ENCODE results near the gene CLUH.

Gene CLUH, protein sequence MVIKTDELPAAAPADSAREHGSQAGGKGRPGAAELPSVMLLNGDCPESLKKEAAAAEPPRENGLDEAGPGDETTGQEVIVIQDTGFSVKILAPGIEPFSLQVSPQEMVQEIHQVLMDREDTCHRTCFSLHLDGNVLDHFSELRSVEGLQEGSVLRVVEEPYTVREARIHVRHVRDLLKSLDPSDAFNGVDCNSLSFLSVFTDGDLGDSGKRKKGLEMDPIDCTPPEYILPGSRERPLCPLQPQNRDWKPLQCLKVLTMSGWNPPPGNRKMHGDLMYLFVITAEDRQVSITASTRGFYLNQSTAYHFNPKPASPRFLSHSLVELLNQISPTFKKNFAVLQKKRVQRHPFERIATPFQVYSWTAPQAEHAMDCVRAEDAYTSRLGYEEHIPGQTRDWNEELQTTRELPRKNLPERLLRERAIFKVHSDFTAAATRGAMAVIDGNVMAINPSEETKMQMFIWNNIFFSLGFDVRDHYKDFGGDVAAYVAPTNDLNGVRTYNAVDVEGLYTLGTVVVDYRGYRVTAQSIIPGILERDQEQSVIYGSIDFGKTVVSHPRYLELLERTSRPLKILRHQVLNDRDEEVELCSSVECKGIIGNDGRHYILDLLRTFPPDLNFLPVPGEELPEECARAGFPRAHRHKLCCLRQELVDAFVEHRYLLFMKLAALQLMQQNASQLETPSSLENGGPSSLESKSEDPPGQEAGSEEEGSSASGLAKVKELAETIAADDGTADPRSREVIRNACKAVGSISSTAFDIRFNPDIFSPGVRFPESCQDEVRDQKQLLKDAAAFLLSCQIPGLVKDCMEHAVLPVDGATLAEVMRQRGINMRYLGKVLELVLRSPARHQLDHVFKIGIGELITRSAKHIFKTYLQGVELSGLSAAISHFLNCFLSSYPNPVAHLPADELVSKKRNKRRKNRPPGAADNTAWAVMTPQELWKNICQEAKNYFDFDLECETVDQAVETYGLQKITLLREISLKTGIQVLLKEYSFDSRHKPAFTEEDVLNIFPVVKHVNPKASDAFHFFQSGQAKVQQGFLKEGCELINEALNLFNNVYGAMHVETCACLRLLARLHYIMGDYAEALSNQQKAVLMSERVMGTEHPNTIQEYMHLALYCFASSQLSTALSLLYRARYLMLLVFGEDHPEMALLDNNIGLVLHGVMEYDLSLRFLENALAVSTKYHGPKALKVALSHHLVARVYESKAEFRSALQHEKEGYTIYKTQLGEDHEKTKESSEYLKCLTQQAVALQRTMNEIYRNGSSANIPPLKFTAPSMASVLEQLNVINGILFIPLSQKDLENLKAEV (N-terminal part only)

DNA sequence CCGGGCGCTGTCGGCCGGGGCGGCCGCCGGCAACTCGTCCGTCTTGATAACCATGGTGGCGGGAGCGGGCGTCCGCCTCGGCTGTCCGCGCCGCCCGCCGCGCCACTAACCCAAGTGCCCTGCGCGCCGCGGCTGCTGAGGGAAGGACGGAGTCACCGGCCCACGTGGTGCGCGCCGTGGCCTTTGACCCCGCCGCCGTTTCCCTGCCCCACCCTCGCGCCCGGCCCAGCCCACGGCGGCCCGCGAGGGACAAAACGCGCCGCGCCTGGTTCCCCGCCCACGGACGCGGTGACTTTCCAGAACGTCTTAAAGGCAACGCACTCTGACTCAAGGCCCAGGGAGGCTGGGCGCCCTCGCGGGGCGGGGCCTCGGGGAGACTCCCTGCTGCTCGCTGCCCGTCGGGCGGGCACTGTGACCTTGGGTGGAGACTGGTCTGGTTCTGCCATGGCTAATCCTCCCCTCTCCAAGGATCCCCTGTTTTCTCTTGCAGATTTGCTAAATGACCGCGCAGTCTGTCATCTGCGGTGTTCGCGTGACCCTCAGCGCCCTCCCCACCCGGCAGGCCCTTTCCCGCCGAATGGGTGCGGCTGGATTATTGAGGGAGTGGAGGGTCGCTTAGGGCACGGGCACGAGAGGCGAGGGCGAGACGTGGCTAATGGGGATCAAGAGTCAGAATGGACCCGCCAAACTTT, at the start of gene CLUH:
CLUH (minus strand) TSS at position 157 of the 692 bp plus-strand sequence; CDS start at position 54, 103 bp downstream.
- peak; percentile 99 for DNase-seq

DNA sequence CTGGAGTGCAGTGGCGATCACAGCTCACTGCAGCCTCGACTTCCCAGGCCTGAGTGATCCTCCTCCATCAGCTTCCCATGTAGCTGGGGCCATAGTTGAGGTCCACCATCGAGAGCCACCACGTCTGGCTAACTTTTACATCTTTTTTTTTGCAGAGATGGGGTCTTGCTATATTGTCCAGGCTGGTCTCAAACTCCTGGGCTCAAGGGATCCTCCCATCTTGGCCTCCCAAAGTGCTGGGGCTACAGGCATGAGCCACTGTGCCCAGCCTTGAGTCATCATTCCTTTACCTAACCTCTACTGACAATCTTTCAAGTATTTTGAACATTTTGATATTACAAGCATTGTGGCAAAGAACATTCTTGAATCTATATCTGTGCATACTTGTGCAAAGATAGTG, 47.3 kb upstream of the CLUH start:
- no peak for DNase-seq

DNA sequence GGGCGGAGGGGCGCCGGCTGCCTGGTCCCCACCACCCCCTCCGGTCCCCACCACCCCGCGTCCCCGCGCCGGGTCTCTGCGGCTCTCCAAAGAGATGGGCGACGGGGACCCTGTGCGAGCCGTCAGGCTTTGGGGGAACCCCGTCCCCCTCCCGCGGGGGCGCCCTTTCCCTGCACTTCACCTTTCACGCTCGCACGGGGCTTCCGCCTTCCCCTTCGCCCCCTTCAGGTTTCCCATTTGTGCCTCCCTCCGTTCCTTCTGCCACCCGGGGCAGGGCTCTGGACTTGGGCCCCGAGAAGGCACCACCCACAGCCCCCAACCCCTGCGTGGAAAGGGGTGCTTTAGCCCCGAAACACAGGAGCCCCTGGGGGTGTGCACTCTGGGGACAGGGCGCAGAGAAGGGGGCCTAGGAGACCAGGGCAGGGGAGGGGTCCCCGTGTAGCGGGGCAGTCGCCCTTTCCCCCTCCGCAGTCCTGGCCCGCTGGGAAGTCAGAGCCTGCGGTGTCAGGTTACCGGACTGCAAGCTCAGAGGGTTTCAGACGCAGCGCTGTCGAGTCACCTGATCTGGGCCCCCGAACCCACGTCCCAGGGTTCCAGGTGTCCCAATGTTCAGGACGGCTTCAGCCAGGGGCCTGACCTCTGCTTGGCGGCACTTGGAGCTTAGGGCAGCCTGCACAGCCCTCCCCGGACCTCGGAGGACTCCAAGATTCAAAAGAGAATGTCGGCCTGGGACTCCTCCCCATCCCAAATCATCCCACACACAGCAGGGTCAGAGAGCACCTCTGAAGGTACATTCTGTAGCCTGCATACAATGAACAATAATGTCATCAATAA, 44.5 kb upstream of the CLUH start:
- DNase-seq = no peak

DNA sequence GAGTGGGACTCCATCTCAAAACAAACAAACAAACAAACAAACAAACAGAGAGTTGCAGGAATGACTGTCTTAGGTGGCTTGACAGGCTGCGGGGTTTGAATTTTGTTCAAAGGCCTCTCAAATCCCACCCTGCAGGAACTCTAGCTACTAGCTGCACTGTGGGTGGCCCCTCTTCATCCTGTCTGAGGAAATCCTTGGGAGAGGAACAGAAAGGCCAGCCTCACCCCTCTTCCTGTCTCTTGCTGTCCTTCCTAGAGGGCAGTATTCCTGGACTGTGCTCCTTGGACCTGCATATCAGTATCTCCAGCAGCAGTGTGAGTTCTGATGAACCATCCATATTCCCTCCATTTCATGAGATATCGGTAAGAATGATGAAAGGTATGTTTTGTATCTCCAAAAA, 39.9 kb upstream of the CLUH start:
- DNase-seq = no peak

DNA sequence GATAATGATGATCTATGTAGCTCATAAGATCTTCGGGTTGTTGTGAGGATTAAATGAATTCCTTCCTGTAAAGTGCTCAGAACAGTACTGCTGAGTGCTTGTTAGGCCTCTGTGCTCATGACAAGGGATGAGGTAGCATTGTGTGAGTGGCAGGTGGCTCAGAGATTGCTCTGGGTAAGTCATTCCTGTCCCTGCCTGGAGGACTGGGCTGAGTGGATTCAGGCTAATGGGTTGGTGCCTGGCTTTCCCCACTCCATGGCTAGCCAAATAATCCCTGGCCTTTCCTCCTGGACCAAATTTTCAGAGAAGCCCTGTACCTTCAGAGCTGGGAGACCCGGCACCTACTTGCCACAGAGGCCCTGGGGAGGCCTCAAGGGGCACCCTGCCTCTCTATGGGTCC, 39.2 kb upstream of the CLUH start:
- no peak for DNase-seq

DNA sequence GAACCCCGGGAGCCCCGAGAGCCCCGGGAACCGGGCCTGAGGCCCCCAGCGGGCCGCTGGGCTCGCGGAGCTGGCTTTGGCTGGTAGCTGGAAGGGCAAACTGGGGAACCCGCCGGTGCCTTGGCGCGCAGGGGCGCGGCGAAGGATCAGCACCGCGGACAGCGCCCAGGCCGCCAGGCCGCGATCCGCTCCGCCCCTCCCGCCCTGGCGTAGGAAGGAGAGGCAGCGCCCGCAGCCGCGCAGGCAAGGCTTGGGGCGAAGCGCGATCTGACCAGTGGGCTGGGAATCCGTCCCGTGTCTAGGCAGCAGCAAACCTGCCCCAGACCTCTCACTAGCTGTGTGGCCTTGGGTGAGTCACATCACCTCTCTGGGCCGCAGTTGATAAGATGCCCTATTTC, 38.2 kb upstream of the CLUH start:
- peak; percentile 89 for DNase-seq

DNA sequence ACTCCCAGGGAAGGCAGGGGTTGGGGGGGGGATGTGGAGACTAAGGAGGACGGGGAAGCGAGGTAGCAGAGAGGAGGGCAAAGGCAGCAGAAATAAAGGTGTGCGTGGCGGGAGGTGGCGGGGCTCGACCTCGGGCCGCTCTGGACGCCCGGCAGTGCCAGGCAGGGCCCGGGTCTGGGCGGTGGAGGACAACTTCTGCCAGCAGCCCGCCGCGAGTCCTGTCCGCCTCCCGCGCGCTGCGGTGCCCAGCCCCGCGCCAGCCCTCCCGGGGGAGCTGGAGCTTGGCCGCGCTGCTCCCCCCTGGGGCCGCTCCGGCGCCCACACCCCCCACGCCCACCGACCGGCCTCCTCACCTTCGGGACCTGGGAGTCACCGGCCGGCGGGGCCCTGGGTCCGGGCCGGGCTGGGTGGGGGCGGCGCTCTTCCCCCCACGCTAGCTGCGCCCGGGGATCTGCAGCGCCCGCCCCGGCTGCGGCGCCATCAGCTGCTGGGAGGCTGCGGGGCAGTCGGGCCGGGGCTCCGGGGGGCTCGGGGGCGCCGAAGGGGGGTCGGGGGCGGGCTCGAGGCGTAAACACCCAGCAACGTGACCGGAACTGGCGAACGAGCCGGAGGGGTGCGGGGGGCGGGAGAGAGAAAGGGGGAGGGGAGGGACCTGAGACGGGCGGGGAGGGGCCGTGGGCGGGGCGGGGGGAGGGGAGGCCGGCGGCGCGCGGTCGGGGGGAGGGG, 37.7 kb upstream of the CLUH start, which contains the start of gene CCDC92B:
CCDC92B (minus strand) TSS at position 595 of the 726 bp plus-strand sequence. CDS start 14,507 bp downstream, outside the sequence.
- no peak for DNase-seq

DNA sequence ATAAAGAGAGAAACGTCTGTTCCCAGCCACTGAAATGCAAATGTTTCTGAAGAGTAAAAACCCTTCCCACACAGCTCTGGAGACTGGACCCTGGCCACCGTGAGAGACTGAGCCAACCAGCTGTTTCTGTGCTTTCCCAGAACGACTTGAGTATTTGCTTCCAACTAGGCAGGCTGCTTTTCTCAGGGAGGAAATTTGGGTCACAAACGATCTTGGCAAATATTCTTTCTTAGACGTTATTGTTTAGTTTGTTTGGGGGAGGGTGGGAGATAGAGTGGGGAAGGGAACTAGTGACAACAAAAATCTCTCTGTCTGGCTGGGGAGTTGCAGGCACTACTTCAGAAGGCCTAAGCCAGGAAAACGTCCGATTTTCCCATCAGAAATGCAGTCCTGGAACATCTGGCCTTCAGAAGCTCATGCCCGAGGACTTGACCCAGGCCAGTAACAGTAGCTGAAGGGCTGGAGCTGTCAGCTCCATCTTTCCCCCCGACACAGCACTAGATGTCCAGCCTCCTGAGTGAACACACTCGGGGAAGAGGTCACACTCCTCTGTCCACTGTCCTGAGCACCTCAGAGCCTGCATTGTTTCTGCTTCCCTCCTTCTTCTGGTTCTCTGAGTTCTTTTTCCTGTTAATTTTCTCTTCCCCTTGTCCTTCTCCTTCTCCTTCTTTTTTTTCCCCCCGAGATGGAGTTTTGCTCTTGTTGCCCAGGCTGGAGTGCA, 33.9 kb upstream of the CLUH start:
- no peak for DNase-seq

DNA sequence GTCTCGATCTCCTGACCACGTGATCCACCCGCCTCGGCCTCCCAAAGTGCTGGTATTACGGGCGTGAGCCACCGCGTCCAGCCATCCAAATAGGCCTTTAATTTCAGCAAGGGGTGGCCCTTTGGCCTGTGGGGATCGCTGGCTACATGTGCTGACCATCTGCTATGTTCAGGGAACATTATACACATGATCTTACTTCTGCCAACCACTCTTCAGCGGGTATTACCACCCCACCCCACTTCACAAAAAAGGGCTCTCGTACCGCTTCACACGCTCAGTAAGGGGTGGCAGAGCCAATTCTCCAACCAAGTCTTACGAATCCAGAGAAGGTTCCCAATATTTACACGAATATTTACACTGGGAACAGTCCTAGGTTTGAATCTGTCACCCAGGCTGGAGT, 26.1 kb upstream of the CLUH start:
- DNase-seq = no peak

DNA sequence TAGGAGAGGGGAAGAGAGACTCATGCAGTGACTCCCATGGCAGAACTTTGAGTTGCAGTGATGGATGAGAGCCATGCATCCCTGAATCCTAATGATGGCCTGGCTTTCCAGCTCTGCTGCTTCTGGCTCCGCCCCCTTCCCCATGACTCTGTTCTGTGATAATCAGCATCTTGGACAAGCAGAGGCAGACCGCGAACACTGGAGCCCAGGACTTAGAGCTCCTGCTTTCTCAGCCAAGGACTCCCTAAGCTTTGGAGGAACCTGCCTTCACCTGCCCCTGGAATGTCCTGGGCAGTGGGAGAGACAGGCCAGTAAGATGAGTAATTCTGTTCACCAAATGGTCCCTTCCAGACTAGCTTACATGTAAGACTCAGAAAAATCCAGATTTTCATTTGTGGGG, 25.4 kb upstream of the CLUH start:
- DNase-seq = no peak

DNA sequence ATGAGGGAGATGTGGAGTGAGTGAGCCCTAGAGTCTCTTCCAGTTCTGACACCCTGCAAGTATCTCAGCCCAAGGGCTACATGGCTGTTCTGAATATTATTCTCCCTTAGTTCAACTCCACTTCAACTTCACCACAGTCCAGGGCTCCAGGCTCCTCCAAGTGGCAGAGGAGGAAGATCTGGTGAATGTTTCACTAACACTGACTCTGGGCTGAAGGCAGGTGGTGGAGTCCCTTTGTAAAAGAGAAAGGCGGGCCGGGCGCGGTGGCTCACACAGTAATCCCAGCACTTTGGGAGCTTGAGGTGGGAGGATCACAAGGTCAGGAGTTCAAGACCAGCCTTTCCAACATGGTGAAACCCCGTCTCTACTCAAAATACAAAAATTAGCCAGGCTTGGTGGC, 24.3 kb upstream of the CLUH start:
- no peak for DNase-seq

DNA sequence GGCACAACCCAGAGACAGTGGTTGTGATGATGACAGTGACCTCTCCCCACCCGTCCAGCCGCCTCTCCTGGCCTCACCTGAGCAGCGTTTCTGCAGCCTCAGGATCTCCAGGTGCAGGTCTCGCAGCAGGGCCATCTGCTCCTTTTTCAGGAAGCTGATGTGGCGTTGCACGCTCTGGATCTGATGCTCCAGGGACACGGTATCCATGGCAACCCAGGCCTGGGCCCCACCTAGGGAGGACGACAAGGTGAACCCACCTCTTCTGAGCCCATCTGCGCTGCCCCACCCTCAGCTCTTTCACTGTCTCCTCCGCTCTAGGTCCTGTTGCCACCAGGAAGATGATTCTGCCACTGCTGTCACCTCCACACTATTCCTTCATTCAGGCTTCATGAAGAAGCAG, 23.4 kb upstream of the CLUH start:
- no peak for DNase-seq

DNA sequence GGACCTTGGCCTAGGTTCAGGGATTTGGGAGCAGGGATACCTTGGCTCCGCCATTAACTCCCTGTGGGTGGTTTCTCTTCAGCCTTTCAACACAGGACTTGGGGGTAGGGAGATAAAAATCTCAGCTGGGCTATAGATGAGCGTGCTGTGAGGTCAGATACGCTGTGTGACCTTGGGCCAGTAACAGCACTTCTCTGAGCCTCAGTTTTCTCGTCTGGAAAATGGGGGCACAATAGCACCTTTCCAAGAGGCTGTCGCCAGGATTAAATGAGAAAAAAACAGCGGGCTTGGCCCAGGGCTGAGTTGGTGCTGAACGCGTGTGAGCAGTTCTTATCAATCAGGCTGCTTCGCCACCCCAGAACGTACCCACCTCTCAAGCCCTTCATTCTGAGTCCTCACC, 20.2 kb upstream of the CLUH start:
- DNase-seq = no peak

DNA sequence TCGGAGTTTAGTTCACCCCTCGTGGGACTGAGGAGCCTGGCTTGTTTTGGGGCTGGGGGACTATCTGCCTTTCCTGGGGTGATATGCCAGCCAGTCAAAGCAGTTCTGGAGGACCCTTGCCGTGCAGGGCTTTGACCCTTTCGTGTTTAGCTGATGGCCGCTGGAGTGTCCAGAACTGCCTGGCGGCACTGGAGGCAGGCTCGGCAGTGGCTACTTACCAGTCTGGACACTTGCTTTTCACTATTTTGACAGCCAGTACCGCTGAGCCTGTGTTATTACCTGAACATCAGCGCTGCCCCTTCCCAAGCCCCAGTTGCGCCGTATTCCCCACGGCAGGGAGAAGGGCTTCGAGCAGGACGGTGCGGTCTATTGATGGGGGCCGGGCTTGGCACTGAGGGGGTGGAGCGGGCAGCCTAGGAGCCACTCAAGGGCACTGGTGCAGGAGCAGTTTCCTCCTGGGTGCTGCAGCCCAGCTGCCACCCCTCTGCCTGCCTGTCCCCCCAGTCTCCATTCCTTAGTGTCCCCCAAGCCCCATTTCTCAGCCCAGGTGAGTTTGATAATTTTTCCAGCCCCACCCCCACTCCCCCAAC, 19.3 kb upstream of the CLUH start:
- DNase-seq = no peak

DNA sequence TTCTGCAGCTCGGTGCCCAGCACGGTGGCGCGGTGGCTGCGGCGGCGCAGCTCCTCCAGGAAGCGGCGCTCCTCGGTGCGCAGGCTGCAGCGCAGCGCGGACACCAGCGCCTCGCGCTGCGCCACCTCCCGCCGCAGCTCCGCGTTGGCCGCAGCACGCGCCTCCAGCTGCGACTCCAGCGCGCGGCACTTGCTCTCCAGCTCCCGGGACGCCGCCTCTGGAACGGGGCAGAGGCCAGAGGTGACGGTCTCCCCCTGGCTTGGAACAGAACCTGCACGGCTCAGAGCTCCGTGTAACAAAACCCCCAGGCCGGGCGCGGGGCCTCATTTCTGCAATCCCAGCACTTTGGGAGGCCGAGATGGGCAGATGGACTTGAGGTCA, 13.2 kb upstream of the CLUH start:
- peak; percentile 75 for DNase-seq

DNA sequence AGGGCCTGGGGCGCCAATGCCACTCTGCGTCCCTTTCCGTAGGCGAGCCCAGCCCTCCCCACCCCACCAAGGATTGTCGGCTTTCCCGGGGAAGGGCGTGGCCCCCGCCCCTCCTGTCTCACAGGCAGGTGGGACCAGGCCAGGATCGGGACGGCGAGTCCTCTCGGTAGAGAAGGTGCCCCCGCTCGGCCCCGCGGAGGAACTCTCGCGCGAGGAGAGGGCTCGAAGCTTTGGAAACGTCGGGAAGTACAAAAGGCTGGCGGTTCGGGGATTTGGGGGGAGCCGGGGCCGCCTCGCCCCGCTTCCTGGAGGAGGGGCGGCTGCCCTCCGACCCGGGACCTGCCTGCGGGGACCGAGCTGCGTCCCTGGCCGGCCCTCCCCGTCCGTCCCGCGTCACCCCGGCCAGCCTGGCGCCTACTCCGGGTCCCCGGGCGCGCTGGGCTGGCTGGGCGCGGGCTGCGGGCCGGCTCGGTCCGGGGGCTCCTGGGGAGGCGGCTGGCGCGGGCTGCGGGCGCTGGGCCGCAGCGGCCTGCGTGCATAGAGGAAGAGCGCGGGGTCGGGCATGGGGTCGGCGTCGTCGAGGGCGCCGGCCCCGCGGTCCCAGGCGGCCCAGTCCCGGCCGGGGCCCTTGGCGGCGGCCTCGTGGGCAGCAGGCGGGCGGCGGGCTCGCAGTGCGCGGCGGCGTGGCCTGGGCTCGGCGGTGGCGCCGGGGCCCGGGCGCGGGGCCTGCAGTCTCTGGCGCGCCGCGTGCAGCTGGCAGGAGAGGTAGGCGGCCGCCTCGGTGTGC, 12.6 kb upstream of the CLUH start:
- peak; percentile 65 for DNase-seq

DNA sequence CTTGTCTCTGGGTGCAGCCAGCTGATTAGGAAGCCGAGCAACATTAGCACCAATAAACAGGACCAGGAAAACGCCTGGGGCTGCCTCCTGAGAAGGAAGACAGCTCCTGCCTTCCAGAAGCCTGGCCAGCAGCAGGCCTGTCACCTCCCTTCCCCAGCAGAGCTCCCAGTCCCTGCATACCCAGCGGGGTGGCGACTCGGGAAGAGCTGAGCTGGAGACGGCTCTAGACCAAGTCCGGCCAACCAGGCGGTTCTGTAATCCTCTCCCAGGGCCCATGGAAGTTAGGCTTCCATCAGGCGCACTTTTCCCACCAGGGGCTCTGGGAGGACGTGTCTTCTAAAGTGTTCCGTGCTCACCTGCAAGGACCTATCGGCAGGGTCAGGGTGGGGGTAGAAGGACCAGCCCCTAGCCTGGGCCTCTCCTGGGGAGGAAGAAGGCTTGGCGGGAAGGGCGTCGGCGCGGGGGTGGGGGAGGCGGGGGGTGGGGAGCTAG, 12.0 kb upstream of the CLUH start:
- no peak for DNase-seq

DNA sequence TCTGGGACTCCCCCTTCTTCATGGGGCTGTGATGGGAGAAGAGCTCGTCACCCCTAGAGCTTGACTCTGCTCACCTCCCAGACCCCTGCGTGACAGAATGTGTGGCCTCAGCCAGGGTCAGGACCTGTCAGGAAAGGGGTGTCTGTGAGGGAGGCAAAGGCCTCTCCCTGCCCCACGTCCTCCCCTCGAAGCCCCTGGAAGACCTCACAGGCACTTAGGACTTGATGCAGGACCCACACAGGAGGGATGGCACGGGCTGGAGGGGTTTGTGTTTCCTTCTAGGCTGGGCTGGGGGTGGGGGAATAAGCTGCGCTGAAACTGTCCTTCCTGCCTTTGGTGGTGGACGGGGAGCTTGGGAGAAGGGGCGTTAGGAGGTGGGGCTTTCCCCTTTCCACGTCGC, 11.0 kb upstream of the CLUH start:
- no peak for DNase-seq

DNA sequence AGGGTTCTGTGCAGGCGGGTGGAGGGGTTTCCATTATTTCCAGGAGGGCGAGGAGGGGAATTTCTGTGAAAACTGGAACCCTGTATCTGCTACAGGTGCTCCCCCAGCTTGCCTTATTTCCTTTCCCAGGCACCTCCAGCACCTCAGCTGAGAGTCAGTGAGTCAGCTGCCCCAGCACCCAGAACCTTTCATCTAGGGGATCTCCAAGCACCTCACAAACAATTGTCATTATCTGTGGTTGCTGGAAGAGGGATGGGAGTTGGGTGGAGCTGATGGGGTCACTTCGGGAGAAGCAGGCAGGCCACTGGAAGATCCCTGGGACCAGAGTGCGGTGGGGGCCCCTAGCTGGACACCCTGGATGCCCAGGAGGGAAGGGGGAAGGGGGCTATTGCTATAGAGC, 10.0 kb upstream of the CLUH start:
- DNase-seq = no peak
